ENCODE measurements around the gene FIZ1. TPM values are rescaled to one million over a fixed set of nuclear protein-coding genes. Genes with fewer than 3 reads are reported as not detected.

The FIZ1 gene
- total and polyA plus RNA-seq, 4 donors: 1.1 to 4.3 (median 2.3) TPM

GRCh38 chr19:55648585-55649267, 49.4 kb upstream of the FIZ1 start:
- H3K27me3 ChIP-seq (ENCODE audit: control insufficient read depth in 4 of 4, insufficient read depth in 4 of 4, low read length in 3 of 4): no peaks in the 10 kb centered on the region
- peaks cover 0 to 9% (median under 1%) of the 10 kb centered on the region in 4 donors for H3K36me3 ChIP-seq (ENCODE audit: control insufficient read depth in 4 of 4, insufficient read depth in 3 of 4, low read depth in 1 of 4, low read length in 3 of 4)
- no peak for DNase-seq (ENCODE audit: low spot score)
- TF ChIP-seq GABPA (IDR thresholded peaks at IDR 0.05 in 1 of 2, conservative IDR thresholded peaks at IDR 0.05 in 1 of 2) (no peak), EGR1 (IDR thresholded peaks at IDR 0.05; ENCODE audit: low read depth in 2 of 2) (no peak), ZBTB33 (IDR thresholded peaks at IDR 0.05) (no peak), NR2F2 (IDR thresholded peaks at IDR 0.05) (no peak), RAD21 (IDR thresholded peaks at IDR 0.05) (no peak), JUND (IDR thresholded peaks at IDR 0.05) (no peak), MAX (IDR thresholded peaks at IDR 0.05) (no peak), HNF4A (conservative IDR thresholded peaks at IDR 0.05) (no peak), ATF3 (IDR thresholded peaks at IDR 0.05) (no peak), HNF4G (IDR thresholded peaks at IDR 0.05) (no peak), FOXA2 (IDR thresholded peaks at IDR 0.05) (no peak), RXRA (IDR thresholded peaks at IDR 0.05) (no peak), TAF1 (conservative IDR thresholded peaks at IDR 0.05) (no peak), SP1 (IDR thresholded peaks at IDR 0.05) (no peak), CTCF (IDR thresholded peaks at IDR 0.05; ENCODE audit: low read depth, low read length, missing input control) (no peak)
- TF ChIP-seq, protein P1, sequence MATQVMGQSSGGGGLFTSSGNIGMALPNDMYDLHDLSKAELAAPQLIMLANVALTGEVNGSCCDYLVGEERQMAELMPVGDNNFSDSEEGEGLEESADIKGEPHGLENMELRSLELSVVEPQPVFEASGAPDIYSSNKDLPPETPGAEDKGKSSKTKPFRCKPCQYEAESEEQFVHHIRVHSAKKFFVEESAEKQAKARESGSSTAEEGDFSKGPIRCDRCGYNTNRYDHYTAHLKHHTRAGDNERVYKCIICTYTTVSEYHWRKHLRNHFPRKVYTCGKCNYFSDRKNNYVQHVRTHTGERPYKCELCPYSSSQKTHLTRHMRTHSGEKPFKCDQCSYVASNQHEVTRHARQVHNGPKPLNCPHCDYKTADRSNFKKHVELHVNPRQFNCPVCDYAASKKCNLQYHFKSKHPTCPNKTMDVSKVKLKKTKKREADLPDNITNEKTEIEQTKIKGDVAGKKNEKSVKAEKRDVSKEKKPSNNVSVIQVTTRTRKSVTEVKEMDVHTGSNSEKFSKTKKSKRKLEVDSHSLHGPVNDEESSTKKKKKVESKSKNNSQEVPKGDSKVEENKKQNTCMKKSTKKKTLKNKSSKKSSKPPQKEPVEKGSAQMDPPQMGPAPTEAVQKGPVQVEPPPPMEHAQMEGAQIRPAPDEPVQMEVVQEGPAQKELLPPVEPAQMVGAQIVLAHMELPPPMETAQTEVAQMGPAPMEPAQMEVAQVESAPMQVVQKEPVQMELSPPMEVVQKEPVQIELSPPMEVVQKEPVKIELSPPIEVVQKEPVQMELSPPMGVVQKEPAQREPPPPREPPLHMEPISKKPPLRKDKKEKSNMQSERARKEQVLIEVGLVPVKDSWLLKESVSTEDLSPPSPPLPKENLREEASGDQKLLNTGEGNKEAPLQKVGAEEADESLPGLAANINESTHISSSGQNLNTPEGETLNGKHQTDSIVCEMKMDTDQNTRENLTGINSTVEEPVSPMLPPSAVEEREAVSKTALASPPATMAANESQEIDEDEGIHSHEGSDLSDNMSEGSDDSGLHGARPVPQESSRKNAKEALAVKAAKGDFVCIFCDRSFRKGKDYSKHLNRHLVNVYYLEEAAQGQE (IDR thresholded peaks at IDR 0.05): no peak
- peak overlapping the region; percentile 31 to 71 for H3K9ac ChIP-seq (ENCODE audit: low read depth in 1 of 2, low read length in 2 of 2)
- peak overlapping the region; percentile 66 to 89 (median 86) for H3K4me3 ChIP-seq (ENCODE audit: low read depth in 1 of 3, low read length in 3 of 3)
- peak overlapping the region; percentile 75 to 86 for H3K27ac ChIP-seq (ENCODE audit: low read depth in 1 of 2, low read length in 2 of 2)
- H3K9me3 ChIP-seq (ENCODE audit: control insufficient read depth in 4 of 4, low read length in 3 of 4): no peaks in the 10 kb centered on the region
- peaks cover 13 to 42% (median 32%) of the 10 kb centered on the region in 4 donors for H3K4me1 ChIP-seq (ENCODE audit: control insufficient read depth in 4 of 4, insufficient read depth in 4 of 4, low read length in 3 of 4)
- WGBS: 57% methylated on average over 25 of the region's 25 CpGs

All from liver (tissue), 9 donors.